ENCODE results near the gene SNRNP25.
"Not testable (repeated sequence)": the region's sequence is repeated elsewhere in the genome, so short reads cannot be mapped to it uniquely, and the experiment has no call there.

The SNRNP25 gene

GRCh38 chr16:53346-54236 lies at the start of gene SNRNP25, which contains the start of gene POLR3K:
SNRNP25 (plus strand) TSS chr16:53828; CDS start chr16:54017, 189 bp downstream.
POLR3K (minus strand) TSS chr16:53608; CDS start chr16:53586, 22 bp downstream.
- peak; percentile 94 for DNase-seq

DNA sequence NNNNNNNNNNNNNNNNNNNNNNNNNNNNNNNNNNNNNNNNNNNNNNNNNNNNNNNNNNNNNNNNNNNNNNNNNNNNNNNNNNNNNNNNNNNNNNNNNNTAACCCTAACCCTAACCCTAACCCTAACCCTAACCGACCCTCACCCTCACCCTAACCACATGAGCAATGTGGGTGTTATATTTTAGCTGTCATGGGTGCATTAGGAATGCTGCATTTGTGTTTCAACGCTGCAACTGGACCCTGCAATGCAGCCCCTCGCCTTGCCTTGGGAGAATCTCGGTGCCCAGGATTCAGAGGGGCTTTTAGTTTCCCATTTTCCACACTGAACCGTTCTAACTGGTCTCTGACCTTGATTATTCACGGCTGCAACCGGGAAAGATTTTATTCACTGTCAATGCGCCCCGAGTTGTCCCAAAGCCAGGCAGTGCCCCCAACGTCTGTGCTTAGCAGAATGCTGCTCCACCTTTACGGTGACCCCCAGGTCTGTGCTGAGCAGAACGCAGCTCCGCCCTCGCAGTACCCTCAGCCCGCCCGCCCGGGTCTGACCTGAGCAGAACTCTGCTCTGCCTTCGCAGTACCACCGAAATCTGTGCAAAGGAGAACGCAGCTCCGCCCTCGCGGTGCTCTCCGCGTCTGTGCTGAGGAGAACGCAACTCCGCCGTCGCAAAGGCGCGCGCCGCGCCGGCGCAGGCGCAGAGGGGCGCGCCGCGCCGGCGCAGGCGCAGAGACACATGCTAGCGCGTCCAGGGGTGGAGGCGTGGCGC lies 43.5 kb upstream of the SNRNP25 start:
- DNase-seq, result no peak

DNA sequence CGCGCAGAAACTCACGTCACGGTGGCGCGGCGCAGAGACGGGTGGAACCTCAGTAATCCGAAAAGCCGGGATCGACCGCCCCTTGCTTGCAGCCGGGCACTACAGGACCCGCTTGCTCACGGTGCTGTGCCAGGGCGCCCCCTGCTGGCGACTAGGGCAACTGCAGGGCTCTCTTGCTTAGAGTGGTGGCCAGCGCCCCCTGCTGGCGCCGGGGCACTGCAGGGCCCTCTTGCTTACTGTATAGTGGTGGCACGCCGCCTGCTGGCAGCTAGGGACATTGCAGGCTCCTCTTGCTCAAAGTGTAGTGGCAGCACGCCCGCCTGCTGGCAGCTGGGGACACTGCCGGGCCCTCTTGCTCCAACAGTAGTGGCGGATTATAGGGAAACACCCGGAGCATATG lies 42.9 kb upstream of the SNRNP25 start:
- DNase-seq, result peak; percentile 83

GRCh38 chr16:17062-17765 lies 36.4 kb upstream of the SNRNP25 start:
- not testable (repeated sequence) for DNase-seq

DNA sequence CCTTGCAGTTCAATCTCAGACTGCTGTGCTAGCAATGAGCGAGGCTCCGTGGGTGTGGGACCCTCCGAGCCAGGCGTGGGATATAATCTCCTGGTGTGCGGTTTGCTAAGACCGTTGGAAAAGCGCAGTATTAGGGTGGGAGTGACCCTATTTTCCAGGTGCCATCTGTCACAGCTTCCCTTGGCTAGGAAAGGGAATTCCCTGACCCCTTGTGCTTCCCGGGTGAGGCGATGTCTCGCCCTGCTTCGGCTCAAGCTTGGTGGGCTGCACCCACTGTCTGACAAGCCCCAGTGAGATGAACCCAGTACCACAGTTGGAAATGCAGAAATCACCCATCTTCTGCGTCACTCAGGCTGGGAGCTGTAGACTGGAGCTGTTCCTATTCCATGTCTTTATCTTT lies 32.7 kb upstream of the SNRNP25 start:
- DNase-seq, result not testable (repeated sequence)

DNA sequence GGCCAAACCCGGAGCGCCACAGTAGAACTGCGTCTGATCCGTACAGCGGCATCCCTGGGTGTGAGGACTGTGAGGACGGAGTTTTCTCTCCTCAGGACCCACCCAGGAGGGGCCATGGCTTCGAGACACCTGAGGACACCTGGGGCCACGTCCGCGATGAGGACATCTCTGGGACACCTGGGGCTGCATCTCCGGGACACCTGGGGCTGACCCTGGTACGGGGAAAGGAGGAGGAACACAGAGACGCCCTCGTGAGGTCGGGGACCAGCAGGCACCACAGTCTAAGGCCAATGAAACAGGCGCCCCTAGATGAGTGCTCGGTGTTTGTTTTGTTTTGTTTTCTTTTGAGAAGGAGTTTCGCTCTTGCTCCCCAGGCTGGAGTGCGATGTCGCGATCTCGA lies 29.5 kb upstream of the SNRNP25 start:
- not testable (repeated sequence) for DNase-seq

DNA sequence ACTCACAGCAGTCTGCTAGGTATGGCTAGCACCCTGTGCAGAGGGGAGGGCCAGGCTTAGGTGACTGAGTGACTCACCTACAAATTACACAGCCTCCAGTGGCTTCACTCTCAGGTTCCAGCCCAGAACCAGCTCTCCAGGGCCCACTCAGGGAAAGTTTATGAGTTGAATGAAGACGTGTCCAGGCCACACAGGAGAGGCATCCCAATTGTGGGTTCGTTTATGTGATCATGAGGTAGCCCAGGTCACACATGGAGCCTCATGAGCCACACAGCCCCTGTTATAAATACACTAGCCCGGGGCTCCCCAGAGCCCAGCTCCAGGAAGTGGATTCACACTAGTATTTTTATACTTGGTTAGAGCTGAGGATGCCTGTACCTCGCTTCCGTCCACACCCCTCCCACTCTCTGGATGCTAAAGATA lies 27.7 kb upstream of the SNRNP25 start:
- DNase-seq, result not testable (repeated sequence)

DNA sequence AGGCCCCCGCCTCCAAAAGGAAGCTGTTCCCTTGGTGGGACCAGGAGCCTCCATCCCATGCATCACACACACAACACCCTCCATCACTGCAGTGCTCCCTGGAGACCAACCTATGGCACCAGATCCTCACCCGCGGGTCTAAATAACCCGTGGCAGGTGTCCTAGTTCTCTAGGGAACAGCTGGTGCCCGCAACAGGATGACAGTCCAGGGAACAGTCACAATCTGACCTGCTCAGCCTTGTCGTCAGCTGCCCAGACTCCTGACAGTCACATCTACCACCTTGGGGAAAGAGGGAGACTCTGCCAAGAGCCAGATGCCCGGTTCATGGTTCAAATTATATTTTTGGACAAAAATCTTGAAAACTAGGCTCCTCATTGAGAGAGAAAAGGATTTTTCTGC lies 23.0 kb upstream of the SNRNP25 start:
- DNase-seq, result not testable (repeated sequence)

DNA sequence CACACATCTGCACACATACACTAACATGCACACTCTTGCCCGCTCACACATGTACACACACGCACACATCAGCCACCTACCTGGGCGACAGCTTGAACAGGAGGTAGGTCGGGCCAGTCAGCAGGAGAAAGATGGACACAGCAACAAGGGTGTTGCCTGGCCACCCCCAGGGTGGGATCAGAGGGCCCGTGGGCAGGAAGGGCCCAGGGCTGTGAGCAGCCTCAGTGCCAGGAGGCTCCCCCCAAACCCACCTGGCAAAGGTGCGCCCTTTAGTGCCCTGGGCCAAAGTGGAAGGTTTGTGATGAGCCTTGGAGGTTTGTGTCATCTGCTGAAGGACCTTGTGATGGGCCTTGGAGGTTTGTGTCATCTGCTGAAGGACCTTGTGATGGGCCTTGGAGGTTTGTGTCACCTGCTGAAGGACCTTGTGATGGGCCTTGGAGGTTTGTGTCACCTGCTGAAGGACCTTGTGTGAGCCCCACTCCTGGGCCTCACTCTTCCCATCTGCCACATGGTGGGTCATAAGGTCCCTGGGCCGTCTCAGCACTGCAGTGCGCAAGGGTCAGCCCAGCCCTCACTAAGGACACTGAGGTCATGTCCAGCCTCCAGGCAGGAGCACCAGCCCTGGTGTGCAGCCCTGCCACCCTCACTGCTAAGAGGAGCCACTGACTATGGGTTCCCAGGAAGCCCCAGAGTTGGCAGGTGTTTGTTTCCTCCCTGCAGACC lies 20.3 kb upstream of the SNRNP25 start:
- not testable (repeated sequence) for DNase-seq

DNA sequence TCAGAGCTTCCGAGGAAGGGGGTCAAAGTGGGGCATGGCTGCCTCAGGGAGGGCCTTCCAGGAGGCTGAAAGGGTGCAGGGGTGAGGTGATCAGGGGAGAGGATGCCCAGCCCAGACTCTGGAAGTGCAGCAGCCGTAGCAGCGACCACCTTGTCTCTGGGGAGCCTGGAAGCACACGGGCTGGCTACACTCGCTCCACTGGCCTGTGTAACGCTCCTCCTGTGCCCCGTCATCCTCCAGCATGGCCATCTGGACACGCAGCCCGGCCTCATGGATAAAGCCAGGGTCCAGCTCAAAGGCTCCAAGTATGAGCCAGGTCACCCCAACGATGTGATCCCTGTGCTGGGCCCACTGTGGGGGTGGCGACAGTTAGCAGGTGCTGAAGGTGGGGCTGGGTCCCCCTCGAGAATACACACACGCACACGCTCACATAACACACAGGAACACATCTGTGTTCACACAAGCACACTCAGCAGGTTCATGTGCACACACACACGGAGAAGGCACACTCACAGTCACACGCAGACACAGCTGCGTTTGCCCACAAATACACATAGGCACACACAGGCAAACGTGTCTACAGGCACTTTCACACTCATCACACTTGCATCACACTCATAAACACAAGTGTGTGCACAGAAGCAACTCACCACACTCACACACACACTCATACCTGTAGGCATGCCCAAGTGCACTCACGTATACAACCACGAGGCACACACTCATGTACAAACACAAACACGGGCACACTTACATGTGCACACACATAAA lies 19.6 kb upstream of the SNRNP25 start:
- no peak for DNase-seq

DNA sequence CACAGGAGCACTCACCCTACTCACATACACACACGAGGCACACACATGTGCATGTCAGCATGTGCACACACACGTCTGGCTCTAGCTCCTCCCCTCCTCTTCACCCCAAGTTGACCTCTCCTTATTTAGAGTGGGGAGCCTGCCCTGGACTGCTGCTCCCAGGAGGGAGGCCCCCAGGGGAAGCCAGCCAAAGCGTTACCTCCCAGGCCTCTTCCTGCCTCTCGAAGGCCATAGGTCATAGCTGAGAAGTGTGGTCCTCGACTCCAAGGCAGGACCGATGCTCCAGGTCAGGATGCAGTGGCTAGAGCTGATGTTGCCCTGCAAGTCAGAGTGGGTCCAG lies 19.0 kb upstream of the SNRNP25 start:
- no peak for DNase-seq

DNA sequence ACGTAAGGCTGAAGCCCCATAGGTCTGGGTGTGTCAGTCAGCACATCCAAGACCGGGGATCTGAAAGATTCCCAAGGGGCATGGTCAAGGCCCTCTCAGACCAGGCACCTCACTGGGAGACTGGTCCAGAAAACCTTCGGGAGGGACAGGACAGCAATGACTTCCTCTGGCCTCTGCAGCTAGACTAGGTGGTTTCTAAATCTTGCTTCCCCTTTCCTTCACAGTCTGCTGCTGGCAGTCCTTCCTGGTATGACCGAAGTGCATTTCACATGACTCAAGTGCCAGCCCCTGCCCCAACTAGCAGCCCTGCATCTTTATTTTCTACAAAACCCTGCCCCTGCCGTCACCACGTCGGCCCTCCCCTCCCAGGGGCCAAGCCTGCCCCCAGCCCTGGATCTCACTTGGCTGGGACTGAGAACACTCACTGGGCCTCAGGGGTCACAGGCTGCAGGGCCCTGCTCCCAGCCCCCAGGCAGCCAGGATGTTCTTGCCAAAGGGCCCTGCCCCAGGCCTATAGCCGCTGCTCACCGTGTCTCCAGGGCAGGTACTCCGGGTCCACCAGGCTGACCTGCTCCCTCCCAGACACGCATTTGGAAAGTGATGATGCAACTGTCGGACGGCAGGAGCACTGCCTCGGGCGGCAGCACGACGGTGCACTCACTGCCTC lies 18.5 kb upstream of the SNRNP25 start:
- DNase-seq, result no peak

DNA sequence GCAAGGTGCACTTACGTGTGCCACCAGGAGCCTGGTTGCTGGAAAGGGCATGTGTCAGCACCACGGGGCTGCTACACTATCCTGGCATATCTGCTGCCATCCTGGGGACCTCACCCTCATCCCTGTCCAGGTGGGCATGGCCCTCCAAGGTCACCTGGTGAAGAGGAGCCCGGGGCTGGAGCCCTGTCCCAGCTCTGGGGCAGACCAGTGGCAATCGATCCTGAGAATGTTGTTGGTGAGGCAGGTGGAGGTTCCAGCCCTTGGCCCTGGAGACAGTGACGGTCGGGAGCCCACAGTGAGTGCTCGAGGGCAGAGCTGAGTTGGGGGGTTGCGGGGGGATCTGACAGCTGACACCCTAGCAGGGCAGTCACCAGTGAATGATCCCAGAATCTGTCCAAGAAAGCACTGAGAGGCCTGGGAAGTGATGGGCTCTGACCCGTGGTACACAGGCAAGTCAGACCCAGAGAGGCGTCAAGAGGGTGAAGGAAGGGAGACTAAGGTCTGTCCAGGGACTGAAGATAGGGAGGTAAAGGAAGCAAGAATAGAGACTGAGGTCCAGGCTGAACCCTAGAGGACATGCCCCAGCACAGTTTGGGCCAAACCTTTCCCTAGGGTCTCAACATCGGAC lies 17.8 kb upstream of the SNRNP25 start:
- no peak for DNase-seq

- DNase-seq, result no peak
These were observed 17.2 kb upstream of the SNRNP25 start for GRCh38 chr16:36336-36984.

GRCh38 chr16:37511-37910 lies 16.1 kb upstream of the SNRNP25 start:
- no peak for DNase-seq

DNA sequence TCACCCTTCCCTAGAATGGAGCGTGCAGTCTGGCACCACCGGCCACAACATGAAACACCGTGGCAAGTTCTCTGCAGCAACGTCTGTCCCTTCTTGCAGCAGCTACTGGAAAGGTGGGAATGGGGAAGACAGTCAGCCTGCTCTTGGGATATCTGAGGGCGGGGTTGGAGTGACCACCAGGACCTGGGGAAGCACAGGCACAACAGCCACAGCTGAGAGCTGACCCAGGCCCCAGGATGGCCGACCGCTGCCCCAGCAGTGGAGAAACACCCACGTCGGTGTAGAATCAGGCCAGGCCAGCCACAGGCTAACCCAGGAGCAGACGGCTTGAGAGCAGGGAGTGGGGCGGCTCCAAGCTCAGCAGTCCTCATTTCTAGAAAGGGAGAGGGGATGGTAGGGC lies 15.4 kb upstream of the SNRNP25 start:
- not testable (repeated sequence) for DNase-seq

GRCh38 chr16:38941-39892 lies 14.4 kb upstream of the SNRNP25 start:
- DNase-seq, result peak; percentile 44

DNA sequence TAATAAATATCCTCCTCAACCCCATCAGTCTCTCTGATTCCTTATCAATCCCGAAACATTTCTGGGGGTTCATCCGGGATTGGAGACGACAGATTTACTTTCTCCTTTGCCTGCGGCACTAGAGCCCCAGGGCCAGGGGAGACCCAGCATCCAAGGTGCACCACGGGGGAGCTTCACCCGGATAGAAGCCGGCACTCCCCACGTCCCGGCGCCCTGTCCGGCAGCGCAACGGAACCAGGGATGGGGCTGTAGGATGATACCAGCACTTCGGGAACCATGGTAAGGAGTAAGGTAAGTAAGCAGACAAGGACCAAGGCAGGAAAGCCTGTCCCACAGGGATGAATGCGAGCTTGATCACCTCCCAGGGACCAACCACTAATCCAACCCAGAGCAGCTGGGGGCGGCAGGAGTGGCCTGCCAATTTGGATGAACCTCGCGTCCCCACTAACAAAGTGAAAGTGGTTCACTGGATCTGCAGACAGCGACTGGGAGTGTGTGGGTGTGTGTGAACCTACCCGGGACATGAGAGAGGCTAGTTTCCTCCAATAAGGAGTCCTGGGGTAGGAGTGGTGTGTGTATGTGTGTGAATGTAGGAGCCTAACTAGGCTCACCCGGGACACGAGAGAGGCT lies 12.1 kb upstream of the SNRNP25 start:
- DNase-seq, result no peak
